Measurements from ENCODE around the gene PEX26. TPM values are rescaled to one million over a fixed set of nuclear protein-coding genes. Genes with fewer than 3 reads are reported as not detected.
"Not testable (repeated sequence)": the region's sequence is repeated elsewhere in the genome, so short reads cannot be mapped to it uniquely, and the experiment has no call there.

PEX26 gene
- polyA plus RNA-seq, 3 donors: 23.9 to 31.7 (median 30.6) TPM

GRCh38 chr22:18093661-18094060, 15.9 kb downstream of the PEX26 start:
- DNase-seq (ENCODE audit: low read depth in 3 of 3, low spot score in 2 of 3): no peak

DNA sequence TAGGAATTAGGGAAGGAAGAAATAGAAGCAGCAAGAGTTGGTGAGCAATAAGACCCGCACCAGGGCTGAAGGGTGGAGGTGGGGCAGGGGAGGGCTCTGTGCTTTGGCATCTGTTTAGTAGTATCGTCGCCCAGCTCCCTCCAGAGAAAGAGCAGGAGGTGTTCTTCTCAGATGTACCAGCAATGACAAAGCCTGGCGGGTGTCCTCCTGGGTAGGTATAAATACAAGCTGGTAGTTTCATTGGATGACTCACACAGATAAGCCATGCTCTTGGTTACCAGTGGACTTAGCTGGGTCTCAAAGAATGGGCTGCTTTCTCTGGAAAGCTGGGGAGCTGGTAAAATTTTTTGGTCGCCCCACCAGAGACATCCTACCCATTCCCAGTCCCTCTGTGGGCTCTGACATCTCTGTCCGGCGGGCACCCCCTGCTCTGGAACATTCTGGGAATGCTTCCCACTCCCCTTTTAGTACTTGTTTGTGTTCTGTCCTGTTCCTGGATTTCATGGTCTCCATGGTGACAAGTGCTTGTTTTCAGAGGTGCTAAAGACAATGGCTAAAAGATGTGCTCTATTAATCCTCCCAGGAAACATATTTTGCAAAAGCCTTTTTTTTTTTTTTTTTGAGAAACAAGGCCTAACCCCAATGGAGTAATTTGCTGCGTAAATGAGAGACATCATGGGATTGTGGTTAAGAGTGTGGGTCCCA, 17.5 kb downstream of the PEX26 start:
- no peak for DNase-seq (ENCODE audit: low read depth in 3 of 3, low spot score in 2 of 3)

GRCh38 chr22:18096823-18097222, 19.0 kb downstream of the PEX26 start:
- DNase-seq (ENCODE audit: low read depth in 3 of 3, low spot score in 2 of 3): no peak

GRCh38 chr22:18100781-18101180, 23.0 kb downstream of the PEX26 start:
- DNase-seq (ENCODE audit: low read depth in 3 of 3, low spot score in 2 of 3): no peak

GRCh38 chr22:18101536-18101935, 23.7 kb downstream of the PEX26 start:
- DNase-seq (ENCODE audit: low read depth in 3 of 3, low spot score in 2 of 3): no peak

DNA sequence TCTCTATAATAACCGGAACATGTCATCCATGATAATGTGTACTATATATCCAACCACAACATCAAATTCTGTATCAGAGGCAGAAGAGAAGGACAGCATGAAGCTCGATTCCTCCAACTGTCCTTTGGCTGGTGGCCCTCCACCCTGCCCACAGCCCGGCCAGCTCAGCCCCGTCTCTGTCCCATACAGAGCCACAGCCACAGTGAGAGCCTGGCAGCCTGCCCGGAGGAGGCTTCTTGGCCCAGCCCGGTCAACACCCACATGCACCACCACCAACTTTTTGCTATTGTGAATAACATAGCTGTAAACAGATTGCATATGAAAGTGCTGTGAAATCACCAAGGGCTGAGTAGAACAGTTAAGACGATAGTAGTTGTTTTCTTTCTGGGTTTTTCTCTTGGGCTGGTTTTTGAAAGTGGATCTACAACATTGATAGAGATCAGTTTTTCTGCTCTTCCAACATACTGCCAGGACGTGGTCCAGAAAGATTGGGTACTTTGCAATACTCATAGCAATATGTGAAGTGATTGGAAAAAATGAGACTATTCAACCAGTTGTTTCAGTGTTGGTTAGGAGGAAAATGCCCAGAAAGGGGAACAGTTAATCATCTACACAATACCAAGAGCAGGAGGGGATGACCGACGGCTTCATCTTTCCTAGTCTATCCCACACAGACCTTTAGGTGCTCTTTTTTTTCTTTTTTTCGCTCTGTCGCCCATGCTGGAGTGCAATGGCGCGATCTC, 25.9 kb downstream of the PEX26 start:
- no peak for DNase-seq (ENCODE audit: low read depth in 3 of 3, low spot score in 2 of 3)

GRCh38 chr22:18104566-18104965, 26.8 kb downstream of the PEX26 start:
- DNase-seq (ENCODE audit: low read depth in 3 of 3, low spot score in 2 of 3): no peak

DNA sequence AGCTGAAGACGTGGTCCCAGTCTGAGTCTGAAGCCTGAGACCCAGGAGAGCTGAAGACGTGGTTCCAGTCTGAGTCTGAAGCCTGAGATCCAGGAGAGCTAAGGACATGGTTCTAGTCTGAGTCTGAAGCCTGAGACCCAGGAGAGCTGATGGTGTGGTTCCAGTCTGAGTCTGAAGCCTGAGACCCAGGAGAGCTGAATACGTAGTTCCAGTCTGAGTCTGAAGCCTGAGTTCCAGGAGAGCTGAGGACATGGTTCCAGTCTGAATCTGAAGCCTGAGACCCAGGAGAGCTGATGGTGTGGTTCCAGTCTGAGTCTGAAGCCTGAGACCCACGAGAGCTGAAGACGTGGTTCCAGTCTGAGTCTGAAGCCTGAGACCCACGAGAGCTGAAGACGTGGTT, 28.2 kb downstream of the PEX26 start:
- not testable (repeated sequence) for DNase-seq (ENCODE audit: low read depth in 3 of 3, low spot score in 2 of 3)

DNA sequence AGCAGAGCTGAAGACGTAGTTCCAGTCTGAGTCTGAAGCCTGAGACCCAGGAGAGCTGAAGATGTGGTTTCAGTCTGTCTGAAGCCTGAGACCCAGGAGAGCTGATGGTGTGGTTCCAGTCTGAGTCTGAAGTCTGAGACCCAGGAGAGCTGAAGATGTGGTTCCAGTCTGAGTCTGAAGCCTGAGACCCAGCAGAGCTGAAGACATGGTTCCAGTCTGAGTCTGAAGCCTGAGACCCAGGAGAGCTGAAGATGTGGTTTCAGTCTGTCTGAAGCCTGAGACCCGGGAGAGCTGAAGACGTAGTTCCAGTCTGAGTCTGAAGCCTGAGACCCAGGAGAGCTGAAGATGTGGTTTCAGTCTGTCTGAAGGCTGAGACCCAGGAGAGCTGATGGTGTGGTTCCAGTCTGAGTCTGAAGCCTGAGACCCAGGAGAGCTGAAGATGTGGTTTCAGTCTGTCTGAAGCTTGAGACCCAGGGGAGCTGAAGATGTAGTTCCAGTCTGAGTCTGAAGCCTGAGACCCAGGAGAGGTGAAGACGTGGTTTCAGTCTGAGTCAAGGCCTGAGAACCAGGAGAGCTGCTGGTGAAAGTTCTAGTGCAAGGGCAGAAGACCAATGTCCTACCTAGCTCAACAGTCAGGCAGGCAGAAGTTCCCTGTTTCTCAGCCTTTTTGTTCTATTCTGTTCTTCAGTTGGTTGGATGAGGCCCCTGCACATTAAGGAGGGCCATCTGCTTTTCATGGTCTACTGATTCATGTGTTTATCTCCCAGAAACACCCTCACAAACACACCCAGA, 29.0 kb downstream of the PEX26 start:
- not testable (repeated sequence) for DNase-seq (ENCODE audit: low read depth in 3 of 3, low spot score in 2 of 3)

DNA sequence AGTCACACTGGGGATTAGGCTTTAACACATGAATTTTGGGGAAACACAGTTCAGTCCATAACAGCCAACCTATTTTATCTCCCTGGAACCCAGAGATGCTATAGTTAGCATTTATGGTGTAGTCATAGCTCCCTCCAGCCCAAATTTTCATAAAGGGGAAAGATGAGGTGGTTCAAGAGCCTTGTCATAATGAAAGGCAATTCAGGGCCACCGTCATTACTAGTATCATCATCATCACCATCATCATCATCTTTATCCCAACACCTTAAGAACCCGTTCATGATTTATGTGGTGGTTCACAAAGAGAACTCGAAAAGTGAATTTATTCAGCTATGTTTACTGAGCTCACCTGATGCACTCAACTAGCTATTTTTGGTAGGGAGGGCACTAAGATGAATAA, 30.4 kb downstream of the PEX26 start:
- no peak for DNase-seq (ENCODE audit: low read depth in 3 of 3, low spot score in 2 of 3)

- no peak for DNase-seq (ENCODE audit: low read depth in 3 of 3, low spot score in 2 of 3)
Measured at GRCh38 chr22:18109410-18110193, 31.8 kb downstream of the PEX26 start.

DNA sequence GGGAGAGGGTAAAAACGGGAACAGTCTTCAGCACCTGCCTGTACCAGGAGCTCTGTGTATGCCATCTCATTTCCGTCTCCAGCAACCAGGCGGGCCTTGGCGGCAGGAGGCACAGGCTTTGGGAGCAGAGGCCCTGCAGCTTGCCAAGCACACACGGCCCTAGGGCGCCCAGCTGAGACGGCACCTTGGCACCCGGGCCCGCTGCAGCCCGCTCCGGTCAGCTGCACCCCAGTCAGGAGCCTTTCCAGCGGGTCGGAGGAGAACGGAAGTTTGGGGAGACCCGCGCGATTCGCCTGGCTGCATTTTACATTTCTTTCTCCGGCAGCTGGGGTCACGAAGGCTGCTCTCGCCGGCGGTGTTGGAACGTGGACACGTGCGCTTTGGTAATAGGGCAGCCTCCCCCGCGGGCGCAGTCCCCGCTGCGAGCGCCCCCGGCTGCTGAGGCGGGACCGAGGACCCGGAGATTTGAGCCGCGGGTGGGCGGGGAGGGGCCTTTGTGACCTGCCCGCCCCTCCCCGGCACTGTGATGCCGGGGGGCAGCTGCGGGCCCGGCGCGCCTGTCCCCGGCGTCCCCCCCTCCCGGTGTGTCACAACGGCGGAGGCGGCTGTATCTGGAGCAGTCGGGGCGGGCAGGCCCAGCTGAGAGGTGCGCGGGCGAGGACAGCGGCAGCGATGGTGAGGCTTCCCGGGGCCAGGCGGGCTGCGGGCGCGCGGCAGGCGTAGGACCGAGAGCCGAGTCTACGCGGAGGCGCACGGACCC, 32.6 kb downstream of the PEX26 start, which contains the start of gene TUBA8:
TSS of gene TUBA8 (plus strand) at position 616 of the 760 bp plus-strand sequence. CDS start at position 673, 57 bp downstream.
- DNase-seq (ENCODE audit: low read depth in 3 of 3, low spot score in 2 of 3): peak in 1 of 3 donors; percentile 47

DNA sequence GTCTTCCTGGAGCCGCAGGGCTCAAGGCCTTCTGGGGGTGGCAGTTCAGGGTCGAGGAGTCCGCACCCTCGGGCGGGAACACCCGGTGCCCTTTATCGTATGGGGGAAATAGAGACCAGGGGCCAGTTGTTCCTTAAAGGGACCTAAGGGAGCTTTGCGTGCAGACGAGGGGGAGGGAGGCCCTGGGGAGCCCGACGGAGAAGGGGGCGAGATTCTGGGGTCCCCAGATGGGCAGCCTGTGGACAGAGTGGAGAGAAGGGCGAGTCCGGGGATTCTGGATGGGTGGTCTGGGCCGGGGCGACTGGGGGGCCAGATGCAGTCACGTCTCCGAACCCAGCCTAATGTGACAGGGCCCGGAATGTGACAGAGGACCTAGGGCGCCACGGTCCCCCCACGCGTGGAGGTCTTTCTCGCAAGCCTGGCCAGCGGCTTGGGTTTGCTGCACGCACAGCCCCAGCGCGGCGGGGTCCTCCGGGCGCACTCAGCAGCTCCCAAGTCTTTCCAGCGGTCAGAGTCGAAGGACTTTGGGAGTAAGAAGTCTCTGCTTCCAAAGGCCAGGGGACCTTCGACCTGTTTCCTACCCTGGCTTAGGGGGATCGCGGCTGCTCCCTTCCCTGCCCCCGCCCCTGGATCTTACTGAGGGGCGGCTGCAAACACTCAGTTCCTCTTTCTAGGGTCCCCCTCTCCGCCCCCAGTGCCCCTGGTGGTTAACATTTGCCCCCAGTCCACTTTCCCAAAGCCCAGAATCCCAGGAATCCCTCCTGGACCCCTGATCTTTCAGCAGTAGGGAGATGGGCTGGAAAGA, 33.4 kb downstream of the PEX26 start:
- DNase-seq (ENCODE audit: low read depth in 3 of 3, low spot score in 2 of 3): no peak

DNA sequence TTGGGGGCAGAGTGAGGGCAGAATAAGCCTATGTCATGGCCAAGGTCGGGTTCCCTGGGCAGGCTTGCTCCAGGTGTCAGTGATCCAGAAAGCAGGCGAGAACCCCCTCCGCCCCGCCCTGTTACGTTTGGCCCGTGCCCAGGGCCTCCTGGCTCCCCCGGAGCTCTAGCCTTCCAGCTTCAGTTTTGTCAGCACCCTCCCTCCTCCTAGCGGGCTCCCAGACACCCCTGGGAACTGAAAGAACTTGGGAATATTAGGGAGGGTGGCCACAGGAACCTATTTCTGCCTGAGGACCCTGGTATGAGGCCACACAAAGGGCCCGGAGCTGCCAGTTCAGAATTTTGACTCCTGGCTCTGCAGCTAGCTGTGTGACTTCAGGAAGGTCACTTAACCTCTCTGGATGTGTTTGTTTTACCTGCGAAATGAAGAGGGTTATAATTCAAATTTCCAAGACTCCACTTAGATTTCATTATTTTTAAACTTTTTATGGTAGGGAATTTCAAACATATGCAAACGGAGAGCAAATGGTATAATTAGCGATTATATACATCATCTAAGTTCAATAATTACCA, 34.1 kb downstream of the PEX26 start:
- no peak for DNase-seq (ENCODE audit: low read depth in 3 of 3, low spot score in 2 of 3)

DNA sequence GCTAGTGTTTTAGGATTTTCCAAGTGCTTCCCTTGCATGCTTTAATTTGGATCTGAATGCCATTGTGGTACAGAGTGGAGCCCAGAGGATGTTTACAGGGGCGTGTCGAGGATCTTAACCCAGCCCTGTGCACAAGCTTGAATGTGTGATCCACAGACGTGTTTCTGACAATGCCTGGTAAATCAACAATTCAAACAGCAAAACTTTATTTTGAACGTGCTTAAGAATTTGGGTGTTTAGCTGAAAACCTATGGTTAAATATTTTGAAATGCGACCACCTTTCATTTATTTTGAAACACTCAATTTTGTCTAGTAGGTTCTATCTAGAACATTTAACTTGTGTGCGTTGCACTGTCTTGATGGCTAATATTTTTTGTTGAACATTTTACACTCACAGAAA, 34.6 kb downstream of the PEX26 start:
- no peak for DNase-seq (ENCODE audit: low read depth in 3 of 3, low spot score in 2 of 3)

- DNase-seq (ENCODE audit: low read depth in 3 of 3, low spot score in 2 of 3): no peak
Measured at GRCh38 chr22:18113680-18114394, 36.0 kb downstream of the PEX26 start.

DNA sequence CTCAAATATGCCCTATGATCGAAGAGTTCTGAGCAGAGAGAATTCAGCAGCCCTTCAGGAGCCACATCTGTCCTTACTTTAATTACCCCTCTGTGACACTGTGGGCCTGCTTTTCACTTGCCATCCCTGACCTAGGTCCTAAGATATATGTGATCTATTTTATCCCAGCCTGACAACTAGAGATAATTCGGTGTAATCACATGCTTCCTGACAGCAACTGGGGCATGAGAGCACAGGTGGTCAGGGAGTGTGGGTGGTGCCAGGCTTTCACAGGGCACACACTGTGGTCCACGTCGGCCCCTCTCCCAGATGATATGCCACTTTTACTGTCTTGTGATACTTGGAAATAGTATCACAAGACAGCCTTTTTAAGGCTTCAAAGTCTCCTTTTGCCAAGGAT, 36.7 kb downstream of the PEX26 start:
- no peak for DNase-seq (ENCODE audit: low read depth in 3 of 3, low spot score in 2 of 3)

Data from right renal cortex interstitium (tissue), 3 donors.